Measurements from ENCODE around the gene PXMP4. TPM values are rescaled to one million over a fixed set of nuclear protein-coding genes. Genes with fewer than 3 reads are reported as not detected.

The PXMP4 gene
- total RNA-seq, 1 experiment from 2014 or later, result 19.1 TPM

DNA sequence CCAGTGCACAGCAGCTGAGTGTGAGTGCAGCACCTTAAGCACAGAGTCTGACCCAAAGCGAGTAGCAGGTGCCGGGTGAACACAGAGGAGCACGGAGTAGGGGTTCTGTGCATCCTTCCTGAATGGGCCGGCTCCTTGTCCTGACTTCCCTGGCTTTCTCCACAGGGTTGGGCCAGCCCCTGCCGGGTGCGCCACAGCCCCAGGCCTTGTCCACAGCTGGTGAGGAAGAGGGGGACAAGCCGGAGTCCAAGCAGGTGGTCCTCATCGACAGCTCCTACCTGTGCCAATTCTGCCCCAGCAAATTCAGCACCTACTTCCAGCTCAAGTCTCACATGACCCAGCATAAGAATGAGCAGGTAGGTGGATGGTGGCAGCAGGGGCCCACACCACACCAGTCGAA is 46.6 kb upstream of the PXMP4 start:
- Histone ChIP-seq H3F3A (ENCODE audit: insufficient read depth, low read depth) (no peaks in the 10 kb centered on the region), H4K20me1 (ENCODE audit: insufficient read depth) (no peaks in the 10 kb centered on the region), H3K4me2 (no peak overlapping the region), H3K27me3 (ENCODE audit: insufficient read depth, low read depth) (no peaks in the 10 kb centered on the region), H3K9me3 (ENCODE audit: insufficient read depth, low read depth) (no peaks in the 10 kb centered on the region), H3K4me1 (replicated peaks; ENCODE audit: insufficient read depth) (no peaks in the 10 kb centered on the region), H3K4me3 (no peak overlapping the region), H3K79me2 (ENCODE audit: low read depth) (no peaks in the 10 kb centered on the region), H2AFZ (no peak overlapping the region), H3K27ac (no peak overlapping the region), H3K9me2 (ENCODE audit: insufficient read depth) (no peaks in the 10 kb centered on the region), H3K36me3 (ENCODE audit: low read depth) (no peaks in the 10 kb centered on the region)
- DNase-seq, result no peak
- CTCF ChIA-PET, result no interaction called here
- BruUV-seq (replicated peaks), result no TSS peak
- POLR2A ChIA-PET (ENCODE audit: unreplicated experiment), result no interaction called here
- TF ChIP-seq, protein P1, sequence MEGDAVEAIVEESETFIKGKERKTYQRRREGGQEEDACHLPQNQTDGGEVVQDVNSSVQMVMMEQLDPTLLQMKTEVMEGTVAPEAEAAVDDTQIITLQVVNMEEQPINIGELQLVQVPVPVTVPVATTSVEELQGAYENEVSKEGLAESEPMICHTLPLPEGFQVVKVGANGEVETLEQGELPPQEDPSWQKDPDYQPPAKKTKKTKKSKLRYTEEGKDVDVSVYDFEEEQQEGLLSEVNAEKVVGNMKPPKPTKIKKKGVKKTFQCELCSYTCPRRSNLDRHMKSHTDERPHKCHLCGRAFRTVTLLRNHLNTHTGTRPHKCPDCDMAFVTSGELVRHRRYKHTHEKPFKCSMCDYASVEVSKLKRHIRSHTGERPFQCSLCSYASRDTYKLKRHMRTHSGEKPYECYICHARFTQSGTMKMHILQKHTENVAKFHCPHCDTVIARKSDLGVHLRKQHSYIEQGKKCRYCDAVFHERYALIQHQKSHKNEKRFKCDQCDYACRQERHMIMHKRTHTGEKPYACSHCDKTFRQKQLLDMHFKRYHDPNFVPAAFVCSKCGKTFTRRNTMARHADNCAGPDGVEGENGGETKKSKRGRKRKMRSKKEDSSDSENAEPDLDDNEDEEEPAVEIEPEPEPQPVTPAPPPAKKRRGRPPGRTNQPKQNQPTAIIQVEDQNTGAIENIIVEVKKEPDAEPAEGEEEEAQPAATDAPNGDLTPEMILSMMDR (conservative IDR thresholded peaks at IDR 0.05), result no peak
- TF ChIP-seq EZH2 (IDR thresholded peaks at IDR 0.05; ENCODE audit: low read depth), result no peak
- intact Hi-C loops (cut with micrococcal nuclease; ENCODE audit: unreplicated experiment), result no loop called here

- ChIA-PET POLR2A (ENCODE audit: unreplicated experiment) (no interaction called here), CTCF (no interaction called here)
- H3K4me2 ChIP-seq, result no peak overlapping the region
- H3K4me1 ChIP-seq (replicated peaks; ENCODE audit: insufficient read depth), result no peaks in the 10 kb centered on the region
- no peaks in the 10 kb centered on the region for H3K36me3 ChIP-seq (ENCODE audit: low read depth)
- no peaks in the 10 kb centered on the region for H3K27me3 ChIP-seq (ENCODE audit: insufficient read depth, low read depth)
- no peaks in the 10 kb centered on the region for H3K9me3 ChIP-seq (ENCODE audit: insufficient read depth, low read depth)
- H3K4me3 ChIP-seq, result no peak overlapping the region
- BruUV-seq (replicated peaks), result no TSS peak
- H3K79me2 ChIP-seq (ENCODE audit: low read depth), result no peaks in the 10 kb centered on the region
- H3K27ac ChIP-seq, result no peak overlapping the region
- H3F3A ChIP-seq (ENCODE audit: insufficient read depth, low read depth), result no peaks in the 10 kb centered on the region
- DNase-seq, result no peak
- TF ChIP-seq EZH2 (IDR thresholded peaks at IDR 0.05; ENCODE audit: low read depth), result no peak
- TF ChIP-seq, protein P1 (conservative IDR thresholded peaks at IDR 0.05), result no peak
- intact Hi-C loops (cut with micrococcal nuclease; ENCODE audit: unreplicated experiment), result no loop called here
- no peak overlapping the region for H2AFZ ChIP-seq
- H3K9me2 ChIP-seq (ENCODE audit: insufficient read depth), result no peaks in the 10 kb centered on the region
- H4K20me1 ChIP-seq (ENCODE audit: insufficient read depth), result no peaks in the 10 kb centered on the region
Observed at GRCh38 chr20:33765592-33765991, 45.5 kb upstream of the PXMP4 start.

GRCh38 chr20:33765099-33765498 is 45.0 kb upstream of the PXMP4 start:
- Histone ChIP-seq H3K4me1 (replicated peaks; ENCODE audit: insufficient read depth) (no peaks in the 10 kb centered on the region), H3K27me3 (ENCODE audit: insufficient read depth, low read depth) (no peaks in the 10 kb centered on the region), H3K4me3 (no peak overlapping the region), H4K20me1 (ENCODE audit: insufficient read depth) (no peaks in the 10 kb centered on the region), H3K4me2 (no peak overlapping the region), H3K79me2 (ENCODE audit: low read depth) (no peaks in the 10 kb centered on the region), H3K9me3 (ENCODE audit: insufficient read depth, low read depth) (no peaks in the 10 kb centered on the region), H3F3A (ENCODE audit: insufficient read depth, low read depth) (no peaks in the 10 kb centered on the region), H3K9me2 (ENCODE audit: insufficient read depth) (no peaks in the 10 kb centered on the region), H3K27ac (no peak overlapping the region), H3K36me3 (ENCODE audit: low read depth) (no peaks in the 10 kb centered on the region), H2AFZ (no peak overlapping the region)
- no peak for DNase-seq
- intact Hi-C loops (cut with micrococcal nuclease; ENCODE audit: unreplicated experiment), result no loop called here
- no TSS peak for BruUV-seq (replicated peaks)
- CTCF ChIA-PET, result no interaction called here
- POLR2A ChIA-PET (ENCODE audit: unreplicated experiment), result no interaction called here
- TF ChIP-seq EZH2 (IDR thresholded peaks at IDR 0.05; ENCODE audit: low read depth), result no peak
- TF ChIP-seq, protein P1 (conservative IDR thresholded peaks at IDR 0.05), result no peak

Data from PC-9 (cell line).